H1 (cell line): ENCODE measurements around the gene IP6K3. TPM values are rescaled to one million over a fixed set of nuclear protein-coding genes. Genes with fewer than 3 reads are reported as not detected.

Source experiments
- CTCF ChIA-PET: fragments of 300-600 bp; sonication (Branson Sonifier 250); formaldehyde crosslinking; loops from one replicate; lab custom pipeline; 2021; ENCODE audit not compliant: partially characterized antibody; lab: Charles Lee
- POLR2A ChIA-PET: fragments of 300-600 bp; sonication (Branson Sonifier 250); formaldehyde crosslinking; loops from one replicate; lab custom pipeline; 2021; ENCODE audit warnings: inconsistent platforms; ENCODE audit not compliant: partially characterized antibody; lab: Charles Lee
- DNase-seq, 2 experiments: peaks; one replicate each; pipeline versions ENCODE4 v3.0.0 to v3.0.0-alpha.2; 2010 to 2022; ENCODE audit warnings: low spot score in 2 of 2, low read depth in 1 of 2, mixed read lengths in 1 of 2
- FAIRE-seq: peaks from 2 replicates; lab custom pipeline; 2011; peaks lifted over from hg19 to GRCh38; lab: Jason Lieb, UNC
- H2AFZ ChIP-seq: 2 replicates; pipeline ENCODE4 v1.8.1; 2012; ENCODE audit warnings: low read length, inconsistent platforms
- H2AK5ac ChIP-seq: 2 replicates; pipeline ENCODE4 v1.6.1; 2013; ENCODE audit warnings: low read depth, low read length
- H2BK120ac ChIP-seq: replicated peaks from 2 replicates; pipeline ENCODE3; 2013; ENCODE audit warnings: low read depth, low read length, inconsistent platforms
- H2BK12ac ChIP-seq: 2 replicates; pipeline ENCODE4 v1.6.1; 2013; ENCODE audit warnings: low read depth, low read length
- H2BK15ac ChIP-seq: 2 replicates; pipeline ENCODE4 v1.6.1; 2013; ENCODE audit warnings: low read length
- H2BK20ac ChIP-seq: 2 replicates; pipeline ENCODE4 v1.6.1; 2013; ENCODE audit warnings: low read length
- H2BK5ac ChIP-seq: 2 replicates; pipeline ENCODE4 v1.6.1; 2013; ENCODE audit warnings: low read depth, low read length
- H3K14ac ChIP-seq: 2 replicates; pipeline ENCODE4 v1.6.1; 2013; ENCODE audit warnings: inconsistent platforms; ENCODE audit not compliant: insufficient read length
- H3K18ac ChIP-seq: 2 replicates; pipeline ENCODE4 v1.6.1; 2013; ENCODE audit warnings: low read length; ENCODE audit errors: extremely low read depth
- H3K23ac ChIP-seq: 2 replicates; pipeline ENCODE4 v1.6.1; 2013; ENCODE audit warnings: inconsistent platforms; ENCODE audit not compliant: insufficient read length
- H3K23me2 ChIP-seq: 2 replicates; pipeline ENCODE4 v1.6.1; 2013; ENCODE audit warnings: low read depth, low read length
- H3K27ac ChIP-seq: 2 replicates; pipeline ENCODE4 v1.6.1; 2011; ENCODE audit warnings: low read depth, low read length, inconsistent platforms
- H3K27me3 ChIP-seq, 4 experiments: replicated peaks in 1 of 4; 1 replicate in 1 of 4; 2 replicates in 3 of 4; pipeline versions ENCODE4 v1.6.1 to v1.8.1; 2011 to 2013; ENCODE audit warnings: low read length in 3 of 4, mild to moderate bottlenecking in 3 of 4, inconsistent platforms in 2 of 4, mixed read lengths in 2 of 4, moderate library complexity in 1 of 4; ENCODE audit not compliant: control insufficient read depth in 3 of 4, insufficient read depth in 3 of 4; ENCODE audit errors: extremely low read depth in 1 of 4
- H3K36me3 ChIP-seq, 4 experiments: 2 replicates each; pipeline versions ENCODE4 v1.6.1 to v1.8.1; 2011 to 2013; ENCODE audit warnings: mild to moderate bottlenecking in 4 of 4, low read length in 3 of 4, moderate library complexity in 2 of 4, control low read depth in 1 of 4, inconsistent platforms in 1 of 4; ENCODE audit not compliant: insufficient read depth in 4 of 4, control insufficient read depth in 2 of 4
- H3K4ac ChIP-seq: replicated peaks from 2 replicates; pipeline ENCODE3; 2013; ENCODE audit warnings: low read length, low read depth, mixed read lengths, inconsistent platforms; ENCODE audit not compliant: insufficient read length
- H3K4me1 ChIP-seq, 4 experiments: replicated peaks in 1 of 4; 1 replicate in 1 of 4; 2 replicates in 3 of 4; pipeline versions ENCODE4 v1.6.1 to v1.8.1; 2011 to 2013; ENCODE audit warnings: low read length in 3 of 4, inconsistent platforms in 2 of 4, mixed read lengths in 1 of 4; ENCODE audit not compliant: insufficient read depth in 4 of 4, control insufficient read depth in 3 of 4
- H3K4me2 ChIP-seq, 2 experiments: 2 replicates each; pipeline versions ENCODE4 v1.6.1 to v1.8.1; 2011 to 2013; ENCODE audit warnings: low read depth in 2 of 2, low read length in 2 of 2, control low read depth in 1 of 2, inconsistent platforms in 1 of 2, mild to moderate bottlenecking in 1 of 2; ENCODE audit not compliant: insufficient read depth in 1 of 2
- H3K4me3 ChIP-seq, 4 experiments: fragments of 200-600, 300-600 bp in 1 of 4; sonication (generic), shearing (Covaris generic), sonication (Bioruptor Twin) in 1 of 4; 2 replicates each; pipeline versions ENCODE4 v1.5.1 to v1.8.1; 2011 to 2016; ENCODE audit warnings: low read length in 4 of 4, low read depth in 3 of 4, control low read depth in 2 of 4, inconsistent platforms in 2 of 4, mild to moderate bottlenecking in 2 of 4, mixed read lengths in 1 of 4, moderate library complexity in 1 of 4; ENCODE audit not compliant: insufficient read depth in 2 of 4; ENCODE audit errors: extremely low read depth in 1 of 4
- H3K56ac ChIP-seq: replicated peaks from 2 replicates; pipeline ENCODE3; 2013; ENCODE audit warnings: low read depth, mild to moderate bottlenecking, mixed read lengths, low read length, inconsistent platforms; ENCODE audit not compliant: insufficient read length
- H3K79me1 ChIP-seq: 2 replicates; pipeline ENCODE4 v1.6.1; 2013; ENCODE audit warnings: low read depth, low read length, control low read depth
- H3K79me2 ChIP-seq, 2 experiments: 2 replicates each; pipeline versions ENCODE4 v1.6.1 to v1.8.1; 2012 to 2013; ENCODE audit warnings: low read length in 2 of 2, mild to moderate bottlenecking in 2 of 2, inconsistent platforms in 1 of 2; ENCODE audit not compliant: insufficient read depth in 2 of 2, control insufficient read depth in 1 of 2
- H3K9ac ChIP-seq, 4 experiments: replicated peaks in 1 of 4; 1 replicate in 1 of 4; 2 replicates in 3 of 4; pipeline versions ENCODE4 v1.6.1 to v1.8.1; 2011 to 2013; ENCODE audit warnings: low read depth in 3 of 4, low read length in 3 of 4, control low read depth in 2 of 4, mild to moderate bottlenecking in 2 of 4, moderate library complexity in 2 of 4, inconsistent platforms in 1 of 4; ENCODE audit errors: extremely low read depth in 1 of 4
- H3K9me3 ChIP-seq, 2 experiments: 2 replicates each; pipeline versions ENCODE4 v1.6.1 to v1.8.1; 2012 to 2013; ENCODE audit warnings: mild to moderate bottlenecking in 2 of 2, moderate library complexity in 2 of 2, control low read depth in 1 of 2, inconsistent platforms in 1 of 2, low read depth in 1 of 2, low read length in 1 of 2, mixed read lengths in 1 of 2; ENCODE audit not compliant: insufficient read depth in 2 of 2
- H4K20me1 ChIP-seq, 2 experiments: replicated peaks in 1 of 2; 2 replicates each; pipeline versions ENCODE3 to v1.8.1; 2011 to 2013; ENCODE audit warnings: inconsistent platforms in 2 of 2, low read length in 2 of 2, mild to moderate bottlenecking in 1 of 2; ENCODE audit not compliant: insufficient read depth in 2 of 2, control insufficient read depth in 1 of 2
- H4K5ac ChIP-seq: 2 replicates; pipeline ENCODE4 v1.6.1; 2013; ENCODE audit warnings: low read length, low read depth, mixed read lengths, inconsistent platforms; ENCODE audit not compliant: insufficient read length
- H4K8ac ChIP-seq: 2 replicates; pipeline ENCODE4 v1.8.0; 2013; ENCODE audit warnings: mild to moderate bottlenecking, moderate library complexity, low read length, inconsistent platforms; ENCODE audit not compliant: insufficient read depth; ENCODE audit errors: extremely low read depth
- H4K91ac ChIP-seq: replicated peaks from 2 replicates; pipeline ENCODE3; 2013; ENCODE audit warnings: low read length, mixed read lengths, inconsistent platforms; ENCODE audit not compliant: insufficient read length
- TEAD4 ChIP-seq: IDR thresholded peaks from 2 replicates; pipeline ENCODE4 v1.6.1; 2012; ENCODE audit warnings: low read depth, low read length, inconsistent platforms, mixed read lengths
- WGBS, 2 experiments: shearing (Covaris generic) in 1 of 2; methylation state at CpG; one replicate each; pipeline versions ENCODE4 v1.1.6 to v1.1.7; 2013 to 2015; ENCODE audit warnings: low lambda C conversion rate in 2 of 2, mixed read lengths in 2 of 2, inconsistent platforms in 1 of 2, low coverage in 1 of 2, missing lambda C conversion rate in 1 of 2; ENCODE audit not compliant: insufficient replicate concordance in 2 of 2, insufficient coverage in 1 of 2, insufficient read length in 1 of 2; ENCODE audit errors: extremely low coverage in 1 of 2, missing lambda C conversion rate in 1 of 2; 5-methylcytosine and 5-hydroxymethylcytosine counted together
- polyA plus RNA-seq, 7 experiments: library from polyadenylated mRNA; depleted of rRNA in 3 of 7; stranded (reverse) in 5 of 7; unstranded in 2 of 7; fragments of >200 nt in 5 of 7; fragments of 200-250 nt in 2 of 7; gene quantifications; 1 replicate in 5 of 7; 2 replicates in 1 of 7; 4 replicates in 1 of 7; pipeline versions ENCODE4 v1.2.1 to v1.2.3, GENCODE V29; 2011 to 2013; ENCODE audit warnings: missing spikeins in 2 of 7, mixed read lengths in 2 of 7
- total RNA-seq: library from RNA; stranded (reverse); fragmentation: NEBNext Ultra II Directional; extraction: Animal tissue kit (Norgen Biotek cat#: 25700); gene quantifications from 2 replicates; pipeline ENCODE4 v1.2.1, GENCODE V29; 2021
- TF ChIP-seq, protein P1 (sequence below): IDR thresholded peaks from 2 replicates; pipeline ENCODE4 v1.6.1; 2012; ENCODE audit warnings: inconsistent platforms

IP6K3 gene
- total and polyA plus RNA-seq, 2 of the 8 experiments (the other 6 are each of a cell fraction or from before 2014, with no cell fraction given), result 0.22 to 0.73 TPM

DNA sequence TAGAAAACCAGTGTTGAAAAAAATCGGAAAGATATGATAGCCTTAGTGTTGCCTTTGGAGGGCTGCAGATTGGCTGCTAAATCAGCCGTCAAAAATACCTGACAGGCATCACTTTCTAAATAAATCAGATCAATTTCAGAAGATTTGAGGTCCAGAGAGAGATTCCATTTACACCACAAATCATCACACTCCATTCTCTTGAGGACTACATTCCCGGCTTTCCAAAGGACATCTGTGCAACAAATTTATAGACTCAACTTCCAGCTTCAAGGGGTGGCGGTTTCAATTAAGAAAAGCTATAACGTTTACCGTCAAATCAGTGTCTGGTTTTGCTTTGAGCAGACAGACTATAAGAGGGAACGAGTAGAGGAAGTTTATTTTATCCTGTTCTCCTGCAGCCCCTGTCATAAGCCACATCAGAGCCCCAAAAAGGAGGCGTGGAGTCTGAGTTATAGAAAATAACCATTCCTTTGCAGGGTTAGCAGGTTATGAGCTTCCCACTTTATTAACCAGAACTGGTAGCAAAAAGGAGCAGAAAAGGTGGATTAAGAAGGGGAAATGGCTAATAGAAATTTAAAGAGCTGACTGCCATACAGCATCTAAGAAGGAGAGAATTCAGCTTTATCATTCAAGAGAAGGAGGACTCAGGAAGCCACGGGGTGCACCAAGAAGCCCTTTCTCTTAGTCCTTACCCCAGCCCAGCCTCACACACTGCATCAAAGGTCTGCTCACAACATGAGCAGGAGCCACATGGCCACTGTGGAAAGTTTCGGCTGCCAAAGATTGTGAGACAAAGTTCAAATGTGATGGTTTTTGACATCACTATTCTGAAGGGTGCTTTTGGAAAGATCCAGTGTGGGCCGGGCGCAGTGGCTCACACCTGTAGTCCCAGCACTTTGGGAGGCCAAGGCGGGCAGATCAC, 22.3 kb downstream of the IP6K3 start:
- Histone ChIP-seq H3K27ac (no peak overlapping the region), H3K79me2 (no peaks in the 10 kb centered on the region), H4K5ac (no peak overlapping the region), H2BK12ac (no peak overlapping the region), H4K8ac (no peak overlapping the region), H3K4me3 (no peak overlapping the region; a peak in 1 of 8 replicates), H3K9ac (no peak overlapping the region), H3K9me3 (no peaks in the 10 kb centered on the region; a peak in 1 of 4 replicates), H3K4me2 (no peak overlapping the region), H3K4me1 (peaks cover 3 to 8% (median 4%) of the 10 kb centered on the region in 4 experiments; a peak in 6 of 7 replicates), H3K4ac (no peak overlapping the region), H2BK20ac (no peak overlapping the region), H3K79me1 (no peaks in the 10 kb centered on the region), H3K56ac (no peak overlapping the region), H4K91ac (no peak overlapping the region), H2AK5ac (no peak overlapping the region), H3K27me3 (peaks cover 0 to 6% (median 0%) of the 10 kb centered on the region in 4 experiments; a peak in 3 of 7 replicates), H3K14ac (no peak overlapping the region), H2BK15ac (no peak overlapping the region), H3K23me2 (no peaks in the 10 kb centered on the region), H4K20me1 (no peaks in the 10 kb centered on the region), H3K23ac (no peak overlapping the region), H3K18ac (no peak overlapping the region; the same call in 1 of the 2 replicates), H2BK120ac (no peak overlapping the region), H2AFZ (no peak overlapping the region), H2BK5ac (no peak overlapping the region), H3K36me3 (no peaks in the 10 kb centered on the region)
- ChIA-PET CTCF (interaction anchor here (0.6 to 3.5 kb wide), 10 partner anchors 8 to 92 kb away, joined by 3 to 14 read pairs (median 4); partner anchors contain the start of gene UQCC2), POLR2A (interaction anchor here (0.9 to 2.8 kb wide), 3 partner anchors 10 to 16 kb away, joined by 3 to 15 read pairs (median 3); partner anchors contain the start of gene UQCC2)
- no peak for FAIRE-seq
- 81% methylated on average over 13 of the region's 13 CpGs; no CpG with 5 or more reads in 1 of the 2 experiments for WGBS, 2 experiments
- no peak for TF ChIP-seq TEAD4
- TF ChIP-seq, protein P1, sequence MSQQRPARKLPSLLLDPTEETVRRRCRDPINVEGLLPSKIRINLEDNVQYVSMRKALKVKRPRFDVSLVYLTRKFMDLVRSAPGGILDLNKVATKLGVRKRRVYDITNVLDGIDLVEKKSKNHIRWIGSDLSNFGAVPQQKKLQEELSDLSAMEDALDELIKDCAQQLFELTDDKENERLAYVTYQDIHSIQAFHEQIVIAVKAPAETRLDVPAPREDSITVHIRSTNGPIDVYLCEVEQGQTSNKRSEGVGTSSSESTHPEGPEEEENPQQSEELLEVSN, result peak; percentile 24; the same call in 1 of the 2 replicates
- DNase-seq, result no peak
